HepG2 (cell line): ENCODE data around the gene SPAG7. TPM values are rescaled to one million over a fixed set of nuclear protein-coding genes. Genes with fewer than 3 reads are reported as not detected.

ENCODE experiments used
- ATAC-seq: fragments of 200-7000 bp; cut with Tn5 transposase; 3 replicates; pipeline ENCODE4 v1.9.1; 2020; ENCODE audit warnings: mild to moderate bottlenecking, moderate library complexity
- BruUV-seq: library from RNA; stranded (reverse); fragments of 400-500 nt; replicated peaks from 2 replicates; lab custom pipeline; 2021; lab: Mats Ljungman, UMichigan
- CTCF ChIA-PET: fragments of 300-600 bp; formaldehyde crosslinking; extraction: SDS; loops from one replicate; lab custom pipeline; 2021; ENCODE audit warnings: low total read pairs, inconsistent platforms, low intra/inter-chr PET ratio; lab: Yijun Ruan, JAX
- POLR2A ChIA-PET: fragments of 350-600 bp; sonication (Branson Sonifier 250); formaldehyde crosslinking; loops from one replicate; lab custom pipeline; 2020; ENCODE audit warnings: antibody characterized with exemption, inconsistent platforms; lab: Yijun Ruan, JAX
- DNase-seq: peaks from one replicate; pipeline ENCODE4 v3.0.0-alpha.2; 2015; ENCODE audit warnings: low spot score
- FAIRE-seq: peaks from 3 replicates; lab custom pipeline; 2011; peaks lifted over from hg19 to GRCh38; lab: Jason Lieb, UNC
- H2AFZ ChIP-seq: one replicate; pipeline ENCODE4 v1.6.1; 2011; ENCODE audit warnings: low read length, inconsistent platforms
- H3K27ac ChIP-seq: fragments of 300-600 bp; 3 replicates; pipeline ENCODE4 v1.8.0; 2011; ENCODE audit warnings: mixed run types, mild to moderate bottlenecking, mixed read lengths, low read length, inconsistent platforms; ENCODE audit not compliant: insufficient read depth; ENCODE audit errors: extremely low read length
- H3K27me3 ChIP-seq, 2 experiments: fragments of 200-600 bp in 1 of 2; 2 replicates in 1 of 2; 3 replicates in 1 of 2; pipeline versions ENCODE4 v1.6.0 to v1.8.0; 2011; ENCODE audit warnings: low read length in 2 of 2, mild to moderate bottlenecking in 2 of 2, moderate library complexity in 2 of 2, inconsistent platforms in 1 of 2; ENCODE audit not compliant: insufficient read depth in 2 of 2, control insufficient read depth in 1 of 2
- H3K36me3 ChIP-seq, 2 experiments: fragments of 200-600 bp in 1 of 2; replicated peaks in 1 of 2; 2 replicates in 1 of 2; 3 replicates in 1 of 2; pipeline versions ENCODE4 v1.5.1 to v1.8.0; 2011; ENCODE audit warnings: low read length in 2 of 2, inconsistent platforms in 1 of 2; ENCODE audit not compliant: insufficient read depth in 2 of 2, control insufficient read depth in 1 of 2
- H3K4me1 ChIP-seq: 2 replicates; pipeline ENCODE4 v1.5.1; 2012; ENCODE audit warnings: low read length, inconsistent platforms; ENCODE audit not compliant: insufficient read depth
- H3K4me2 ChIP-seq: 2 replicates; pipeline ENCODE4 v1.6.0; 2011; ENCODE audit warnings: low read depth, low read length, inconsistent platforms
- H3K4me3 ChIP-seq, 3 experiments: fragments of 200-600 bp in 1 of 3; sonication (generic), shearing (Covaris generic) in 1 of 3; replicated peaks in 1 of 3; 2 replicates each; pipeline ENCODE4 v1.5.1; 2011 to 2016; ENCODE audit warnings: low read length in 3 of 3, inconsistent platforms in 2 of 3, low read depth in 2 of 3, mild to moderate bottlenecking in 2 of 3, control low read depth in 1 of 3, mixed read lengths in 1 of 3; ENCODE audit not compliant: insufficient read depth in 1 of 3
- H3K79me2 ChIP-seq: one replicate; pipeline ENCODE4 v1.6.1; 2011; ENCODE audit warnings: low read length, inconsistent platforms; ENCODE audit not compliant: insufficient read depth
- H3K9ac ChIP-seq: 2 replicates; pipeline ENCODE4 v1.6.0; 2011; ENCODE audit warnings: mild to moderate bottlenecking, low read depth, low read length, inconsistent platforms; ENCODE audit not compliant: insufficient read depth
- H3K9me3 ChIP-seq: 2 replicates; pipeline ENCODE4 v1.5.1; 2012; ENCODE audit warnings: mild to moderate bottlenecking, low read length
- H4K20me1 ChIP-seq: 2 replicates; pipeline ENCODE4 v1.6.0; 2011; ENCODE audit warnings: inconsistent platforms, mild to moderate bottlenecking, low read length, moderate library complexity; ENCODE audit not compliant: insufficient read depth
- MED1 ChIP-seq: sonication (generic); formaldehyde crosslinking; IDR thresholded peaks from 2 replicates; pipeline ENCODE4 v1.4.0; 2020; ENCODE audit warnings: missing genetic modification reagents
- MIXL1 ChIP-seq: IDR thresholded peaks from 2 replicates; pipeline ENCODE4 v1.6.1; 2016
- NCOA1 ChIP-seq: sonication (generic); formaldehyde crosslinking; IDR thresholded peaks from 2 replicates; pipeline ENCODE4 v1.9.0; 2021; ENCODE audit warnings: missing genetic modification reagents
- NFRKB ChIP-seq: fragments of 450-650 bp; IDR thresholded peaks from 2 replicates; pipeline ENCODE4 v1.6.1; 2017
- NKX3-1 ChIP-seq: sonication (generic); formaldehyde crosslinking; IDR thresholded peaks from 2 replicates; pipeline ENCODE4 v1.5.0; 2020; ENCODE audit warnings: missing genetic modification reagents
- RFXANK ChIP-seq: IDR thresholded peaks from 2 replicates; pipeline ENCODE4 v1.6.1; 2016
- SMC3 ChIP-seq: IDR thresholded peaks from 2 replicates; pipeline ENCODE4 v1.6.1; 2011; ENCODE audit warnings: low read length, improper control_type of control experiment
- STAT5B ChIP-seq: sonication (generic); formaldehyde crosslinking; IDR thresholded peaks from 2 replicates; pipeline ENCODE4 v1.4.0; 2020; ENCODE audit warnings: missing genetic modification reagents
- TARDBP ChIP-seq: sonication (generic); formaldehyde crosslinking; IDR thresholded peaks from 2 replicates; pipeline ENCODE4 v1.8.0; 2022; ENCODE audit warnings: mild to moderate bottlenecking, missing genetic modification reagents
- ZNF160 ChIP-seq: sonication (generic); formaldehyde crosslinking; IDR thresholded peaks from 2 replicates; pipeline ENCODE4 v1.8.0; 2022; ENCODE audit warnings: mild to moderate bottlenecking, inconsistent platforms, missing genetic modification reagents
- ZNF382 ChIP-seq: sonication (generic); formaldehyde crosslinking; IDR thresholded peaks from 2 replicates; pipeline ENCODE4 v1.5.0; 2020; ENCODE audit warnings: missing genetic modification reagents, mild to moderate bottlenecking, borderline replicate concordance
- ZNF749 ChIP-seq: sonication (generic); formaldehyde crosslinking; IDR thresholded peaks from 2 replicates; pipeline ENCODE4 v1.8.0; 2022; ENCODE audit warnings: mild to moderate bottlenecking, missing genetic modification reagents, moderate library complexity, borderline replicate concordance
- ZSCAN20 ChIP-seq: sonication (generic); formaldehyde crosslinking; IDR thresholded peaks from 2 replicates; pipeline ENCODE4 v1.4.0; 2020; ENCODE audit warnings: missing genetic modification reagents, mild to moderate bottlenecking, borderline replicate concordance
- WGBS: methylation state at CpG from one replicate; pipeline ENCODE4 v1.1.6; 2017; ENCODE audit warnings: low lambda C conversion rate; 5-methylcytosine and 5-hydroxymethylcytosine counted together
- in situ Hi-C: cut with HindIII; loops from 2 replicates; pipeline ENCODE4 v1.10.0; 2017; ENCODE audit warnings: low pct_unique_long_range_greater_than_20kb; ENCODE audit not compliant: extremely low pct_ligation_motif_present
- intact Hi-C: fragments of 100-400 bp; cut with micrococcal nuclease; formaldehyde crosslinking; loops from one replicate; pipeline ENCODE4 v1.10.0; 2022; ENCODE audit not compliant: unreplicated experiment
- polyA plus RNA-seq, 8 experiments: library from polyadenylated mRNA; depleted of rRNA in 3 of 8; stranded (reverse) in 7 of 8; unstranded in 1 of 8; fragments of >200 nt; fragmentation: Illumina TruSeq in 4 of 8; extraction: Trizol in 4 of 8; gene quantifications; 2 replicates each; pipeline versions ENCODE4 v1.2.1 to v1.2.3, GENCODE V29; 2011 to 2016; ENCODE audit warnings: low read depth in 4 of 8, missing spikeins in 1 of 8, mixed read lengths in 1 of 8; ENCODE audit not compliant: insufficient read depth in 1 of 8
- total RNA-seq, 5 experiments: library from RNA; depleted of rRNA; stranded (reverse); fragments of >200 nt; fragmentation: Illumina TruSeq; extraction: Trizol; gene quantifications; 2 replicates each; pipeline ENCODE4 v1.2.3, GENCODE V29; 2016; ENCODE audit warnings: low read depth in 1 of 5
- TF ChIP-seq, protein P1 (sequence below): fragments of 450-650 bp; IDR thresholded peaks from 2 replicates; pipeline ENCODE4 v1.6.1; 2017
- TF ChIP-seq, protein P2 (sequence below): sonication (generic); formaldehyde crosslinking; IDR thresholded peaks from 2 replicates; pipeline ENCODE4 v1.5.0; 2020; ENCODE audit warnings: mild to moderate bottlenecking, missing genetic modification reagents
- TF ChIP-seq, protein P3 (sequence below): sonication (generic); formaldehyde crosslinking; IDR thresholded peaks from 2 replicates; pipeline ENCODE4 v1.4.0; 2020; ENCODE audit warnings: missing genetic modification reagents, borderline replicate concordance

The SPAG7 gene
- total and polyA plus RNA-seq, 2 of the 13 experiments (the other 11 are each of a cell fraction or from before 2014, with no cell fraction given) = 51.0 to 59.0 TPM

DNA sequence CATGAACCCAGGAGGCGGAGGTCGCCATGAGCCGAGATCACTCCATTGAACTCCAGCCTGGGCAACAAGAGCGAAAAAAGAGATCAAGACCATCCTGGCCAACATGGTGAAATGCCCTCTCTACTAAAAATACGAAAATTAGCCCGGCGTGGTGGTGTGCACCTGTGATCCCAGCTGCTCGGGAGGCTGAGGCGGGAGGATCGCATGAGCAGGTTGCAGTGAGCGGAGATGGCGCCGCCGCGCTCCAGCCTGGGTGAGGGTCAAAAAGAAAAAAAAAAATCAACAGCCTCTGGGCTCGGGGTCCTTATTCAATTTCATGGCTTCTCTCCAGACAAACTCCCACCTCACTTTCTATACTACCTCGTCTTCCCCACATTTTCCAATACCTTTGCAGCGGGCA is 38.7 kb downstream of the SPAG7 start:
- Histone ChIP-seq H4K20me1 (no peaks in the 10 kb centered on the region), H3K4me1 (peaks cover 2% of the 10 kb centered on the region), H3K27me3 (no peaks in the 10 kb centered on the region), H3K79me2 (no peaks in the 10 kb centered on the region), H3K36me3 (no peaks in the 10 kb centered on the region), H3K4me3 (no peak overlapping the region), H3K27ac (no peak overlapping the region), H2AFZ (no peak overlapping the region), H3K9ac (no peak overlapping the region), H3K4me2 (no peak overlapping the region), H3K9me3 (no peaks in the 10 kb centered on the region)
- in situ Hi-C loops = no loop called here
- ChIA-PET CTCF (no interaction called here), POLR2A (interaction anchor here (1.0 to 1.1 kb wide), 3 partner anchors 8 to 38 kb away, joined by 3 to 6 read pairs (median 5); partner anchors contain the start of genes RNF167 and SLC25A11)
- ATAC-seq (no peak), DNase-seq (no peak), FAIRE-seq (no peak)
- BruUV-seq = no TSS peak
- TF ChIP-seq, protein P1, sequence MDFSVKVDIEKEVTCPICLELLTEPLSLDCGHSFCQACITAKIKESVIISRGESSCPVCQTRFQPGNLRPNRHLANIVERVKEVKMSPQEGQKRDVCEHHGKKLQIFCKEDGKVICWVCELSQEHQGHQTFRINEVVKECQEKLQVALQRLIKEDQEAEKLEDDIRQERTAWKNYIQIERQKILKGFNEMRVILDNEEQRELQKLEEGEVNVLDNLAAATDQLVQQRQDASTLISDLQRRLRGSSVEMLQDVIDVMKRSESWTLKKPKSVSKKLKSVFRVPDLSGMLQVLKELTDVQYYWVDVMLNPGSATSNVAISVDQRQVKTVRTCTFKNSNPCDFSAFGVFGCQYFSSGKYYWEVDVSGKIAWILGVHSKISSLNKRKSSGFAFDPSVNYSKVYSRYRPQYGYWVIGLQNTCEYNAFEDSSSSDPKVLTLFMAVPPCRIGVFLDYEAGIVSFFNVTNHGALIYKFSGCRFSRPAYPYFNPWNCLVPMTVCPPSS = no peak
- TF ChIP-seq NFRKB (no peak), NKX3-1 (CRISPR knock-in tag) (no peak), ZSCAN20 (CRISPR knock-in tag) (no peak), MIXL1 (CRISPR knock-in tag) (no peak), RFXANK (CRISPR knock-in tag) (no peak), ZNF749 (CRISPR knock-in tag) (no peak), NCOA1 (CRISPR knock-in tag) (no peak), MED1 (CRISPR knock-in tag) (no peak), SMC3 (no peak), STAT5B (CRISPR knock-in tag) (no peak), ZNF382 (no peak), TARDBP (no peak), ZNF160 (CRISPR knock-in tag) (no peak)
- TF ChIP-seq, protein P2, sequence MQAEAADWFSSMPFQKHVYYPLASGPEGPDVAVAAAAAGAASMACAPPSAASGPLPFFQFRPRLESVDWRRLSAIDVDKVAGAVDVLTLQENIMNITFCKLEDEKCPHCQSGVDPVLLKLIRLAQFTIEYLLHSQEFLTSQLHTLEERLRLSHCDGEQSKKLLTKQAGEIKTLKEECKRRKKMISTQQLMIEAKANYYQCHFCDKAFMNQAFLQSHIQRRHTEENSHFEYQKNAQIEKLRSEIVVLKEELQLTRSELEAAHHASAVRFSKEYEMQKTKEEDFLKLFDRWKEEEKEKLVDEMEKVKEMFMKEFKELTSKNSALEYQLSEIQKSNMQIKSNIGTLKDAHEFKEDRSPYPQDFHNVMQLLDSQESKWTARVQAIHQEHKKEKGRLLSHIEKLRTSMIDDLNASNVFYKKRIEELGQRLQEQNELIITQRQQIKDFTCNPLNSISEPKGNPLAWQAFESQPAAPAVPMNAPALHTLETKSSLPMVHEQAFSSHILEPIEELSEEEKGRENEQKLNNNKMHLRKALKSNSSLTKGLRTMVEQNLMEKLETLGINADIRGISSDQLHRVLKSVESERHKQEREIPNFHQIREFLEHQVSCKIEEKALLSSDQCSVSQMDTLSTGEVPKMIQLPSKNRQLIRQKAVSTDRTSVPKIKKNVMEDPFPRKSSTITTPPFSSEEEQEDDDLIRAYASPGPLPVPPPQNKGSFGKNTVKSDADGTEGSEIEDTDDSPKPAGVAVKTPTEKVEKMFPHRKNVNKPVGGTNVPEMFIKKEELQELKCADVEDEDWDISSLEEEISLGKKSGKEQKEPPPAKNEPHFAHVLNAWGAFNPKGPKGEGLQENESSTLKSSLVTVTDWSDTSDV (CRISPR knock-in tag) = no peak
- TF ChIP-seq, protein P3, sequence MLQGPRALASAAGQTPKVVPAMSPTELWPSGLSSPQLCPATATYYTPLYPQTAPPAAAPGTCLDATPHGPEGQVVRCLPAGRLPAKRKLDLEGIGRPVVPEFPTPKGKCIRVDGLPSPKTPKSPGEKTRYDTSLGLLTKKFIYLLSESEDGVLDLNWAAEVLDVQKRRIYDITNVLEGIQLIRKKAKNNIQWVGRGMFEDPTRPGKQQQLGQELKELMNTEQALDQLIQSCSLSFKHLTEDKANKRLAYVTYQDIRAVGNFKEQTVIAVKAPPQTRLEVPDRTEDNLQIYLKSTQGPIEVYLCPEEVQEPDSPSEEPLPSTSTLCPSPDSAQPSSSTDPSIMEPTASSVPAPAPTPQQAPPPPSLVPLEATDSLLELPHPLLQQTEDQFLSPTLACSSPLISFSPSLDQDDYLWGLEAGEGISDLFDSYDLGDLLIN (CRISPR knock-in tag) = no peak
- intact Hi-C loops = no loop called here
- WGBS = 96% methylated on average over 18 of the region's 18 CpGs
